GM18498 (cell line): ENCODE results near the gene GRIK4.
"Not testable (repeated sequence)": the region's sequence is repeated elsewhere in the genome, so short reads cannot be mapped to it uniquely, and the experiment has no call there.

Experiments
- ATAC-seq: cut with Tn5 transposase; IDR thresholded peaks from one replicate; pipeline ENCODE4 v1.9.1; 2021; ENCODE audit warnings: mild to moderate bottlenecking, moderate library complexity; ENCODE audit not compliant: unreplicated experiment

Gene GRIK4

DNA sequence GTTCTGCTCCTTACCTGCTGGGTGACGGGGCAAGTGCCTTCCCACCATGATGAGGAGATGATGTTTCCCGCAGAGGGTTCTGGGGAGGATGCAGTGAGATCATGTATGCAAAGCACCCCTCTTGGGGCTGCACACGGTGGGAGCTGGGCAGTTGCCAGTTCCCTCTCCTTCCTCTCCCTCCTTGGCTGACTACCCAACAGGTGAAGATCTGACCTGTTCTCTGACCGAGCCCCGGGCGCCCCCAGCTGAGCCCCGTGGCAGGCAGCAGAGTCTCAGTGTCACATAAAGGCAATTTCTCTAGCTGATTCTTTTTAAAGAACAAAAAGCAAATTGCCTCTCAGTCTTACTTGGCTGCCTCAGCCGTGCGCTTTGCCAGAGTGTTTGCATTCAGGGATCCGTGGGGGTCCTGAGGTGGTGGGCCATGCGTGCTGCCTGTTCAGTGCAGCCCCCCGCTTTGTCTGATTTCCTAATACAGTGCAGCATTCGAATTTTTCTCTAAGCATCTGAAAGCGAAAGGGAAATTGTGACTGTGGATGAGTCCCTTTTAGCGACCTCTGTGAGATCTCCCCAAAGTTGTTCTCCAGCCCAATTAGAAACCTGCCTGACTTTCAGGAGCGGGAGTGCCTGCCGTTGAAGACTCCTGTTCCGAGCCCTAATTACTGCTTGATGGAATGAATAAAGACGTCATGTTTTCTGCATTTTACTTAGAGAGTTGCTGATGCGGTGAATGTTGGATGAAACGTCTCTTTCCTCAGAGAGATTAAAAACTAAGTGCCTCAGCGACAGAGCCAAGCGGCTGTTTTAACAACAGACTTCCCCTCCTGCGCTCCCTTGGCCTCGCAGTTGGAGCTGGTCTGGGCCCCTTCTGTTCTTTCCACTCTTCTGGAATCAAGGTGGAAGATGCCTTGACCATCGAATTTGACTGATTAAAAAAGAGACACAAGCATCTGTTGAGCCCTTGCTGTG lies 86.0 kb downstream of the GRIK4 start:
- no peak for ATAC-seq

DNA sequence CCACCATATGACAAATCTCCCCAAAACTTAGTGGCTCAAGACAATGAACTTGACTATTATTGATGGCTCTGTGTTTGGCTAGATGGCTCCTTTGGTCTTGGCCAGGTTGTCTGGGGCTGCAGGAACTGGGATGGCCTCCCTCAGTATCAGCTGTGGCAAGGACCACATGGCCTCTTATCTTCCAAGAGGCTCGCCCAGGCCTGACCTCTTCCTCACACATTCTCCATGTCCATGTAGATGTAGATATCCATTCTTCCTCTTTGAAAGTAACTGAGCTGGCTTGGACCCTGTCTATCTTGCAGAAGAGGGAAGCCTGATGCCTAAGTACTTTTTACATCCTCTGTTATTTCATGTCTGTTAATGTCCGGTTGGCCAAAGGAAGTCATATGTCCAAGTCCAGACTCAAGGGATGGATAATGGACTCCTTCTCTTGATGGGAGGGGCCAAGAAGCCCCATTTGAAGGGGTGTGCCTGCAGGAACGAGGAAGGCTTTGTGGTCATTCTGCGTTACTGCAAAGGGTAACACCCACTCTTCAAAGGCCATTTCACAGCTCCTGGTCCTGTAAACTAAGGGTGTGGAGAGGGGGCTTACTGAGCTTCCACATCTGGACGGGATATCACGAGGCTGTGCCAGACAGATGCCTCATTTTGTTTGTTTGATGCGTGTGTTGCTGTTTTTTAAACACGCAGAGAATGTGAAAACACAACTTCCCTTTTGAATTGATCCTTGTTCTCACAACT lies 87.1 kb downstream of the GRIK4 start:
- no peak for ATAC-seq

DNA sequence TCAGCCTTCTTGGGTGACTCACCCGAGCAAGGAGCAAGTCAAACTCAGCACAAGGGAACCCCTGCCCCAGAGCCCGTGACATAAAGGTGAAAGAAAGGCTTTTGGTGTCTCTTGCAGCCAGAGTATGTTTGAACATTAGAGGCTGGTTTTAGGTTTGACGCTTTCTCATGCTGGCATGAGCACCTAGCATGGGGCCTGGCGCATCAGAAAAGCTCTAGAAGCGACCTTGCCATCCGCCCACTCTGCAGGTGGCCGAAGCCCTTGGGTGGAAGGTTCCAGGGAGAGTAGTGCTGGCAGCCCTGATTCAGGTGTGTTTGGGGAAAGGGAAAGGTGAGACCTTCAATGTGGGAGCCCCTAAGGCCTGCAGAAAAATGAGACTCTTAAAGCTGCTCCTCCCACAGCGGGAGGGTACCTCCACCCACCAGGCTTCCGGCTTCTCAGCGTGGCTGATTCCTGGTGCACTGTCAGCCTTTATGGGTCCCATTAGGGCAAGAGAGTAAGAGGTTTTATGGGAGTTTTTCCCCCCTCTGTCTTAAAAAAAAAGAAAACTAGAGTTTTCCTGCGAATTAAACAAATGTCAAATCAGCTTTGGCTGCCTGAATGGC lies 88.4 kb downstream of the GRIK4 start:
- ATAC-seq = no peak

DNA sequence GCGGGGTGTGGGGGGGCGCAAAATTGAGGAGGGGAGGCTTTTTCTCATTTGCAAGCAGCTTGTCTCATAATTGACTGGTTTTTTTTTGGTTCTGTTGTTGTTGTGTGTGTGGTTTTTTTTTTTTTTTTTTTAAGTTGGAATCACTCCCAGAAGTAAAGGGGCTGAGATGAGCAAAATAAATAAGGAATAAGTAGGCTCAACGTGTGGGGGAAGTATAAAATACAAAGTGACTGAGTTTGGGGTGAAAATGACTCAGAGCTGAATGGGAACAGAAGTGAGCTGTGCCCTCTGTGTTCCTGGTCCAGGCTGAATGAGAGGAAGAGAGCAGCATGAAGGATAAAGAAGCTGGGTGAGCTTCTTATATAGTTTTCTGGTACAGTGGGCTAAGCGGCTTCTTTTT lies 90.0 kb downstream of the GRIK4 start:
- ATAC-seq = no peak

DNA sequence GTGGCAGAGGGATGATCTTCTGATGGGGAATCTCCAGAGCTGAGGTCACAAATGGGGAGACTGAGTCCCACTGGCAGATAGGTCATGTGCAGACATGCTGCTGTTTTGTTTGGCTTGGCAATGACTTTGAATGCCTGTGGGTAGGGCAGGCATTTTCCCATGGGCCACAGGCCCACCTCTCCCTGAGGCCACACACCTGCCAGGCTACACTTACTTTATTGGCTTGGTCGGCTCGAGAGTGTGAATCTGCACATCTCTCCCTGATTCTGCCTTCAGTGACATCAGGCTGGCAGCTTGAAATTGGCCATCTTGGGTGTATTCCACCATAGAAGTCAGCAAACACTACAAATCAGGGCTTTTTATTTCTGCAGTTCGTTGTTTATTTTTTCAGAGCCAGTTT lies 91.5 kb downstream of the GRIK4 start:
- ATAC-seq = no peak

DNA sequence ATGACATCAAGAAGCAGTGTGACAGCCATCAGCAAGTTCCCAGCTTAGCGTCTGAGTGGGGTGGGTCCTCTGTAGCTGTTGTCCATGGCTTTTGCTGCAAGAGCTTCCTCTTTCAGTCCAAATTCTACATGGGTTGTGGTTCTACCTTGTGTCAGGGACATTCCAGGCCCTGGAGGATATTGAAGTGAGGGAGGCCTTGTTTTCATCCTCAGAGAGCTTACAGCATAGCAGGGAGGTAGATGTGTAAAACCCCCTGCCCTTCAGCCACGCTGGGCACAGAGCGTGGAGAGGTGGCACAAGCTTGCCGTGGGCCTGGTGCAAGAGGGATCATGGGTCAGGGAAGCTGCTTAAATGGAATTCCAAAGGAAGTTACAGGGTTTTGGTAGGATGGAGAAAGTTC lies 93.9 kb downstream of the GRIK4 start:
- ATAC-seq = no peak

DNA sequence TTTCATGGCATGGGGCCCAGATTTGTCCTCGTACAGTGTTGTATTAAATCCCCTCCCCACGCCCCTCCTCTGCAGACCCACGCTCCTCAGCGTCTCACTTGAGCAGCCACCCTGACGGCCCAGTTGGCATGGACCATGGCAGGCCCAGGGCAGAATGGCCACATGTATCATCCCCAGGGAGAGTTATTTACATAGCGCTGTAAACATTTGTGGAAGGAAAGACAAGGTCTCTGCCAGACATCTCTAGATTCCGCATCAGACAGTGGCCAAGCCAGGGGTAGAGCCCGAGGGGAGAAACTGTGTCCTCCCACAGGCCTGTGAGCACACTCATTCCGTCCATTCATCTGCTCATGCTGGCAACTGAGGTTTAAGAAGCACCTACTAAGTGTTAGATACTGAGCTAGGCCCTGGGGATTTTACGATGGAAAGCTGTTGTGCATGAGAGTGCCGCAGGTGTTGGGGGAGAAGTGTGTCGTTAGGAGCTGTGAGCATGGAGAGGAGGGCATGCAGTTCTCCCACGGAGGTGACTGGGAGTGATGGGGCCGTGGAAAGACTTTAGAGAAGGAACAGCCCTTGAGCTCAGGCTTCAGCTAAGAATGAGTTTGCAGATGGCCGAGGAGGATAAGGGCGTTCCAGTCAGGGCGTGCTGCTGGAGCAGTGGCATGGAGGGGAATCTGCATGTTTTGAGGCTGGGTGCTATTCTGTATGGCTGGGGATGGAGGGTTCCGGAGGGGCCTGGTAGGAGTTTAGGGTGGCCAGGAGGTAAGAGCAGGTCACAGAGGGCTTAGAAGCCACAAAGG lies 94.9 kb downstream of the GRIK4 start:
- no peak for ATAC-seq

DNA sequence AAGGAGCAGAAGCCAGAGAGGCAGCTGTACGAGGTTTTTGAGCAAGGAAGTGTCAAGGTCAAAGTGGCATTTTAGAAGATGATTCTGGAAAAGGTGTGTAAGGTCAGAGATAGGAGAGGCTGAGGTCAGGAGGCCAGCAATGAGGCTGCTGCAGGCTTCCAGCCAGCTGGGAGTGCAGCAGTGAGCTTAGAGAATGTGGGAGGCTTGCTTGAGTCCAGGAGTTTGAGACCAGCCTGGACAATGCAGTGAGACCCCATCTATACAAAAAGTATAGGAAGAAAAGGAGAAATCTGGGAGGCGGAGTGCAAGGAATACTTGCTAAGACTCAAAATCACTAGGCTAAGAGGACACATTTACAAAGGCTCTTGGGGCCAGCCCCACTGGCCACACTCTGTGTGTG lies 96.5 kb downstream of the GRIK4 start:
- no peak for ATAC-seq

DNA sequence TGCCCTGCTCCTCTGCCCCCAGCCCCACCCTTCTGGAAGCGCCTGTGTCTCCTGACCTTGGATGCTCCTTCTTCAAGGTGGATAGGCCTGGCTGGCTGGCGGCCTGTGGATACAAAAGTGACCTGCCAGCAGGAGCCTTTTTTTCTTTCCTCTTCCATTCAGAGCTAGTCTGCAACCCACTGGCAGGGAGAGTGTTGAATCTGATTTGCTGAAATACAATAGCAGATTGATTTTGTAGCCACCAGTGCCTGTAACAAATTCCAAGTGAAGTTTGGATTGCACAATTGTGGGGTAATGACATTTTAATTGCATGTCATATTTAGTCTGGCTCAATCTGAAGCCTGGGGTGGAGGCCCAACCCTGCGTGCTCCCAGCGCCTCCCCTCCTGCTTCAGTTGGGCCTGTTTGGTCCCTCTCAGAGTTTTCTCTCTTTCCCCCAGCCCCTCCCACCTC lies 97.2 kb downstream of the GRIK4 start:
- ATAC-seq = no peak

DNA sequence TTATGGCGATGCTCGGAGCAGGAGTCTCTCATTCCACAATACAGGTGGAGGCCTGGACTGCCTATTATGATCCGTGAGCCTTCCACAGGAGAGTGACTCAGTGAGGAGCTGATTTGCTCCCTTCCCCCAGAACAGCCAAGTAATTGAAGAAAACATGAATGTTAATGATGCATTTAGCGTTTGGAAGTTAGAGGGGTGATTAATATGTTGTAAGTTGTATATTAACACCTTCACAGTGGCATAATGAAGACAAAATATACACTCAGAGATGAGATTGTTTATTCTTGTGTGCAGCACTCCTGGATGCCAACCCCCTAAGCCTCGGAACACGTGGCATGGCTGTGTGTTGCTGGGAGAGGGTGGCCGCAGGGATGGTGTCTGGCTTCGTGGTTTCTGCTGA lies 98.6 kb downstream of the GRIK4 start:
- no peak for ATAC-seq

DNA sequence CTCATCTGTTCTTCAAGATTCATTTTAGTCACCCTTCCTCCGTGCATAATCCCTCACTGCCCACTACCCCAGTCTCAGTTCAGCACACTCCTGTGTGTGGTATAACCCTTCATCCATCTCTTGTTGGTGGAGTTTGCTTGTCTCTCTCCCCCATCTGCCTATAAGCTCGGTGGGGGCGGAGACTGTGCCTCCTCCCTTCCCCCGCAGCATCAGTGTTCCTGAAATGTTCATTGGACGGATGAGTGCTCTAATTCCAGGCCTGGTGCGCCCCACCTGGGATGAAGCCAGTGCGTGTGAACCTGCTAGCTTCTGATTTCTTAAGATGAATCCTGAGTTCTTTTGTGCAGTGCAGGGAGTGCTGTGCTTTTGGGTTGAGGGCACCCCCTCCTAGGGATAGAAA lies 100.0 kb downstream of the GRIK4 start:
- ATAC-seq = no peak

DNA sequence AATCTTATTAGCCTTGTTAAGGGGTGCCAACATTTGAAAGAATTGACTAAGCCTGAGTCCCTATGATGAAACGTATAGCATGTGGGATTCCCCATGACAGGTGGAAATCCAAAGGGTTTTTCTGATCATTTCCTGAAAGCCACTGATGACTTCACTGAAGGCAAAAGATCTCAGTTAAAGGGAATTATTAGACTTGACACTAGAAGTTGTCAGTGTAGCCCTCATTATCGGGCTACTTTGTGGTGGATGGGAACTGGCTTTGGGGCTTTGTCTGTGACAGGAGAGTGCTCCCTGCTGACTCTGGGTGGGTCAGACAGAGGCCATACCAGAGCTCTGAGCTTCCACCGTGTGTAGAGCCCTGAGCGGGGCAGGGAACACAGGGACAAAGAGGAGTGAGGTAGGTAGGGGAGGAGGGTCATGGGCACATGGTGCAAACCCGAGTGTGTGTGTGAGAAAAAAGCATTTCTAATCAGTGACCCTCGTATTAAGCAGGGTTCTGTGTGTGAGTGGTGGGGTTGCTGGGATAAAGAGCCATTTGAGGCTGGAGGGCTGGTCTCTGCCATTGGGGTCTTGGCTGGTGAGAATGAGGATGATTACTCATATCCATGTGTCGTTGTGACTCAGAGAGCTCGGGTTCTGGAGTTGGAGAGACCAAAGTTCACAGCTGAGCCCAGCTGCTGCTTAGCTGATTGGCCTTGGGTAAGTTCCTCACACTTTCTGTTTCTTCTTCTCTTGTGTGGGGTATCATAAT lies 101.1 kb downstream of the GRIK4 start:
- ATAC-seq = peak; percentile 90

DNA sequence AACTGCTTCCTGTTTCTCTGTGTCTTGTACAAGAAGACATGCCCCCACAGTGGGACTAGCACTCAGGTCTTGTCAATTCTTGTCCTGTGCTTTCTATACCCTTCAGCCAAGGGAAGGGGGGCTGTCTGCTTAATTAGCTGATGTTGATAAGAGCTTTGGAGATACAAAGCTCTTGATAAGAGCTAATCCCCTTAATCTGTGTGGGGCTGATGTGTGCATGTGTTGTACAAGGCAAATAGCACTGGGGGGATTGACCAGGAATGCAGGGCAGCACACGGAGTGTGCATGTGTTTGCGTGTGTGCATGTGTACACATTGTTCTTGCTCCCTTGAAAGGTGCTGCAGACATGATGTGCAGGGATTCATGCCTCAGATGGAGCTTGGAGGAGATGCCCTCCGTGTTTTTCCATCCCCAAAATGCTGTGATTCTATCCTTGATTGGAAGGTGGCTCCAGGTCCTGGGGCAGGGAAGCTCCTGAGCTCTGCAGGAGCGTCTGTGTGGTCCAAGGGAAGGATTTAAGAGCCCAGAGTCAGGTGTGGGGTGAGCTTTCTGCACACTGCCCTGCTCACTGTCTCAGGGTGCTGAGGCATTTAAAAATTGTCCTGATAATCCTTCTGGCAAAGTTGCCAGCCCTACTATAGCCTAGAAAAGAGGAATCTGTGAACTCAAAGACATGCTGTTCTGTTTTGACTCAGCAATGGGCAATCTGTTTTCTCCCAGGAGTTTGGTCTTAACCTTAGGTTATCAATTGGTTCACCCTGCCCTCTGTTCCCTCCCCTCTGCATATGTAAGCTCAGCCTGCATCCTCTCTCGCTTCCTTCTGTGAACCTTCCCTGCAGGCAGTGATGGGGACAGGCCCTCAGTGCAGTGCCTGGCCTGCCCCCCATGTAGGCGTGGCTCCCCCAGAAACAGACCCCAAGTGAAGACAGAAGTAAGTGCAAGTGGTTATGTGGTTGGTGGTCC lies 102.0 kb downstream of the GRIK4 start:
- ATAC-seq = peak; percentile 56

DNA sequence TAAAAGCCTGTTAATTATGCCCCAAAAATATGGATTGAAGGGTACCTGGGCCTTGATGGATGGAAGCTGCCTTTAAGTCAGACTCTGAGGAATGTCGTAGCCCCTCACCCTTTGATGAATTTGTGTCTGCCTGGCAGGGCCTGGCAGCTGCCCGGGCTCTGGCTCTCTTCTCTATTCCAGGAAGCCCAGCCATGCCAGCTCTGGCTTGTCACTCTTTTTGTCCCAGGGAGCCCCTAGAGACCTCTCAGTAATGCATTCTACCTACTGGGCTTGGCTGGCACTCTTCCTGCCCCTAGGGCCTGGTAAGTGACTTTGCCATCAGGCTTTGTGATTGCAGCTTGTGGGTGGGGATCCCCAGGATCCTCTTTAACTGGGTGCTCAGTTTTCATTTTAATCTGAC lies 103.8 kb downstream of the GRIK4 start:
- ATAC-seq = no peak

DNA sequence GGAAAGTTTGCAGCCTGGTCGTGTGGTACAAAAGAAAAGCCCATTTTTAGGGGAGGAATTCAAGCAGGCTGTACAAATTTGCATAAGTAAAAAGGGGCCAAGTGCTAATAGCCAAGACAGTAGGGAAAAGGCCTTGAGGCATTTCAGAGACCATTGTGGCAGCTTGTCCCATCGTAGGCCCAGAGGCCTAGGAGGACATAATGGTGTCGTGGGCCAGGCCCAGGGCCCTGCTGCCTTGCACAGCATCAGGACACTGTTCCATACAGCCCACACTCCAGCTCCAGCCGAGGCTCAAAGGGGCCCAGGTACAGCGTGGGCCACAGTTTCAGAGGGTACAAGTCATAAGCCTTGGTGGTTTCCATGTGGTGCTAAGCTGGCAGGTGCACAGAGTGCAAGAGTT lies 106.9 kb downstream of the GRIK4 start:
- ATAC-seq = no peak

DNA sequence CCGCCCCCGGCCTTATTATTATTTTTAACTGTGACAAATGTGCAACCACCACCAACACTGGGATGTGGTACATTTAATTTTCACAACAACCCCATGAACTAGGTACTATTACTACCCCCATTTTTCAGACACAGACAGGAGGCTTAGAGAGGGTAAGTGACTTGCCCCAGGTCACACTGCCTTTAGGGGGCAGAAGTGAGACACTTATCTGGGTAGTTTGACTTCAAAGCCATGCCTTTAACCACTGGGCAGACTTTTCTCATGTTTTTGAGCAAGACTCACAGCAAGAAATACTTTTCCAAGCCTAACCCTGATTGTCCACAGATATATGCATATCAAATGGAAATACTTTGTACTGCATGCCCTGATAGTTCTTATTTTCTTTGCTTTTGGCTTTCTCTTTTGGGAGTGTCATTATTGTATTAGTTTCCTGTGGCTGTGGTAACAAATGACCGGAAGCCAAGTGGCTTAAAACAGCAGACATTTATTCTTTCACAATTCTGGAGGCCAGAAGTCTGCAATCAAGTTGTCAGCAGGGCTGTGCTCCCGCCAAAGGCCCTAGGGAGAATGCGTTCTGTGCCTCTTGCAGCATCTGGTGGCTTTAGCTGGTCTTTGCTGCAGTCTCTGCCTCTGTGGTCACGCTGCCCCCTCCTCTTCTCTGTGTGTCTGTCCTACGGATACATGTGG lies 110.8 kb downstream of the GRIK4 start:
- peak; percentile 54 for ATAC-seq

DNA sequence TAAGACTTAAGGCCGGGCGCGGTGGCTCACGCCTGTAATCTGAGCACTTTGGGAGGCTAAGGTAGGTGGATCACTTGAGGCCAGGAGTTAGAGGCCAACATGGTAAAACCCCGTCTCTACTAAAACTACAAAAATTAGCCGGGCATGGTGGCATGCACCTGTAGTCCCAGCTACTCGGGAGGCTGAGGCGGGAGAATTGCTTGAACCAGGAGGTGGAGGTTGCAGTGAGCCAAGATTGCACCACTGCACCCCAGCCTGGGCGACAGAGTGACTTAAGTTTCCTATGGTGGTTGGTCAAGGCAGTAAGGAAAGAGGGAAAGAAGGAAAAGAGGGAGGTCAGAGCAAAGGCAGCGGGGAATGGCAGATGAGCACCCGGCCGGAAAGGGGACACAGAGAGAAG lies 113.4 kb downstream of the GRIK4 start:
- ATAC-seq = not testable (repeated sequence)

DNA sequence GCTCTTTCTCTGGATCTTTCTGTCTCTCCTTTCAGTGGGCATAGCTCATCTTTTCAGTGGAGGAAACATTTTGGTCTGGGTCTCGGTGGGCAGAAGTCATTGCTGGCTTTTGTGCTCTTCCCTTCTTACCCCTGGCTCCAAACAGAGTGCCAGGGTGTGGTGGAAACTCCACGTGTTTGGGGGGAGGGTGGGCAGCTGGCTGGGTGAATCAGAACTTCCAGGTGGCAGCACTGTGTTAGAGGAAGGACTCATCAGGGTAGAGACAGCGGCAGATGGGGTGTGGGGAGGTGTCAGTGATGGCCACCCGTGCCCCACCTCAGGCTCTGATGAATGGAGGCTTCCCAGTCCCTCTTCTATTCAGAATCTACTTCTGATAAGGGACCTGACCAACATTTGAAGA lies 114.0 kb downstream of the GRIK4 start:
- ATAC-seq = no peak
